NCI-H1092 (cell line): ENCODE measurements around the gene SEZ6.

Source experiments
- DNase-seq: peaks from one replicate; lab custom pipeline; 2025; lab: John Stamatoyannopoulos, UW

Gene SEZ6

GRCh38 chr17:29034510-29034909, 28.7 kb upstream of the SEZ6 start:
- DNase-seq = no peak

- DNase-seq = no peak
These were observed 27.0 kb upstream of the SEZ6 start for GRCh38 chr17:29032857-29033197.

GRCh38 chr17:29032013-29032856, 26.4 kb upstream of the SEZ6 start:
- no peak for DNase-seq

GRCh38 chr17:29031488-29031887, 25.7 kb upstream of the SEZ6 start:
- no peak for DNase-seq

GRCh38 chr17:29024316-29024952, 18.6 kb upstream of the SEZ6 start:
- no peak for DNase-seq

- no peak for DNase-seq
These were observed 16.2 kb upstream of the SEZ6 start for GRCh38 chr17:29022074-29022473.

GRCh38 chr17:29021226-29021625, 15.4 kb upstream of the SEZ6 start:
- no peak for DNase-seq

GRCh38 chr17:29020576-29020975, 14.7 kb upstream of the SEZ6 start:
- DNase-seq = no peak

GRCh38 chr17:29019475-29020181, 13.8 kb upstream of the SEZ6 start:
- DNase-seq = no peak

GRCh38 chr17:29018788-29019474, 13.1 kb upstream of the SEZ6 start:
- DNase-seq = no peak

GRCh38 chr17:29016345-29017210, 10.7 kb upstream of the SEZ6 start:
- no peak for DNase-seq

- DNase-seq = no peak
These were observed 8.9 kb upstream of the SEZ6 start for GRCh38 chr17:29014716-29015115.

GRCh38 chr17:29012535-29012934, 6.7 kb upstream of the SEZ6 start:
- no peak for DNase-seq

- DNase-seq = no peak
These were observed 4.8 kb upstream of the SEZ6 start for GRCh38 chr17:29010586-29010985.

GRCh38 chr17:29010129-29010528, 4.3 kb upstream of the SEZ6 start:
- no peak for DNase-seq

GRCh38 chr17:29008591-29008990, 2.8 kb upstream of the SEZ6 start:
- DNase-seq = no peak

- DNase-seq = no peak
These were observed 2.1 kb upstream of the SEZ6 start for GRCh38 chr17:29007860-29008455.

- DNase-seq = no peak
These were observed 1.6 kb upstream of the SEZ6 start for GRCh38 chr17:29007456-29007855.

- no peak for DNase-seq
These were observed 1.6 kb downstream of the SEZ6 start for GRCh38 chr17:29004081-29004692.

GRCh38 chr17:29003289-29003688, 2.5 kb downstream of the SEZ6 start:
- DNase-seq = no peak

- no peak for DNase-seq
These were observed 3.0 kb downstream of the SEZ6 start for GRCh38 chr17:29002811-29003210.
